Thyroid gland (tissue), 4 donors: ENCODE data around the gene KCNIP4.

ENCODE experiments used
- POLR2A ChIP-seq, 2 donors: fragments of 450-650 bp; IDR thresholded peaks; one replicate each; pipeline ENCODE4 v1.6.1; 2017; ENCODE audit warnings: antibody characterized with exemption in 2 of 2, mild to moderate bottlenecking in 2 of 2, moderate library complexity in 1 of 2
- TF ChIP-seq, protein P1 (sequence below), 6 experiments: fragments of 200-600 bp in 3 of 6; fragments of 450-650 bp in 3 of 6; sonication (generic) in 3 of 6; IDR thresholded peaks; one replicate each; pipeline ENCODE4 v1.5.1; 2016 to 2019; ENCODE audit warnings: antibody characterized with exemption in 6 of 6, mild to moderate bottlenecking in 2 of 6, inconsistent platforms in 1 of 6, moderate library complexity in 1 of 6

GRCh38 chr4:21384609-21385008 lies 564.0 kb downstream of the KCNIP4 start:
- TF ChIP-seq, protein P1, sequence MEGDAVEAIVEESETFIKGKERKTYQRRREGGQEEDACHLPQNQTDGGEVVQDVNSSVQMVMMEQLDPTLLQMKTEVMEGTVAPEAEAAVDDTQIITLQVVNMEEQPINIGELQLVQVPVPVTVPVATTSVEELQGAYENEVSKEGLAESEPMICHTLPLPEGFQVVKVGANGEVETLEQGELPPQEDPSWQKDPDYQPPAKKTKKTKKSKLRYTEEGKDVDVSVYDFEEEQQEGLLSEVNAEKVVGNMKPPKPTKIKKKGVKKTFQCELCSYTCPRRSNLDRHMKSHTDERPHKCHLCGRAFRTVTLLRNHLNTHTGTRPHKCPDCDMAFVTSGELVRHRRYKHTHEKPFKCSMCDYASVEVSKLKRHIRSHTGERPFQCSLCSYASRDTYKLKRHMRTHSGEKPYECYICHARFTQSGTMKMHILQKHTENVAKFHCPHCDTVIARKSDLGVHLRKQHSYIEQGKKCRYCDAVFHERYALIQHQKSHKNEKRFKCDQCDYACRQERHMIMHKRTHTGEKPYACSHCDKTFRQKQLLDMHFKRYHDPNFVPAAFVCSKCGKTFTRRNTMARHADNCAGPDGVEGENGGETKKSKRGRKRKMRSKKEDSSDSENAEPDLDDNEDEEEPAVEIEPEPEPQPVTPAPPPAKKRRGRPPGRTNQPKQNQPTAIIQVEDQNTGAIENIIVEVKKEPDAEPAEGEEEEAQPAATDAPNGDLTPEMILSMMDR (IDR thresholded peaks at IDR 0.05), result no peak
- no peak for TF ChIP-seq POLR2A (IDR thresholded peaks at IDR 0.05)
